Pancreas (tissue), 10 donors: ENCODE measurements around the gene SYNE4. TPM values are rescaled to one million over a fixed set of nuclear protein-coding genes. Genes with fewer than 3 reads are reported as not detected.

Experiments
- ATAC-seq, 4 donors: fragments of 200-7000 bp; cut with Tn5 transposase; one replicate each; pipeline versions ENCODE4 v1.8.0 to v1.9.1; 2020; ENCODE audit warnings: mild to moderate bottlenecking in 4 of 4, moderate library complexity in 4 of 4
- DNase-seq, 6 donors: peaks; one replicate each; pipeline ENCODE4 v3.0.0-alpha.2; 2020
- FAIRE-seq: peaks from 2 replicates; lab custom pipeline; 2012; peaks lifted over from hg19 to GRCh38; lab: Jason Lieb, UNC
- H3K27ac ChIP-seq, 4 donors: fragments of 200-600 bp; sonication (generic); 1 replicate in 3 of 4; 2 replicates in 1 of 4; pipeline versions ENCODE4 v1.5.0 to v1.8.0; 2020
- H3K27me3 ChIP-seq, 4 donors: fragments of 200-600 bp; one replicate each; pipeline ENCODE4 v1.8.0; 2021
- H3K36me3 ChIP-seq, 3 donors: fragments of 200-600 bp; sonication (generic) in 1 of 3; one replicate each; pipeline versions ENCODE4 v1.5.0 to v1.8.0; 2020 to 2021
- H3K4me1 ChIP-seq, 3 donors: fragments of 200-600 bp; one replicate each; pipeline ENCODE4 v1.8.0; 2021
- H3K4me3 ChIP-seq, 4 donors: fragments of 200-600 bp; sonication (generic) in 2 of 4; one replicate each; pipeline versions ENCODE4 v1.5.0 to v1.8.0; 2020 to 2021
- H3K9me3 ChIP-seq, 4 donors: fragments of 200-600 bp; one replicate each; pipeline ENCODE4 v1.8.0; 2021
- CTCF ChIP-seq, 4 donors: fragments of 200-600 bp; sonication (generic) in 3 of 4; IDR thresholded peaks; one replicate each; pipeline versions ENCODE4 v1.5.0 to v1.8.0; 2021; ENCODE audit warnings: antibody characterized with exemption in 4 of 4
- WGBS, 2 donors: extraction: QIAGEN DNeasy Blood & Tissue Kit; methylation state at CpG; one replicate each; pipeline ENCODE4 v1.1.7; 2013; 5-methylcytosine and 5-hydroxymethylcytosine counted together
- intact Hi-C, 3 donors: fragments of 100-400 bp; cut with DNase I; formaldehyde crosslinking; loops; one replicate each; pipeline versions ENCODE4 v1.11.1 to v1.14.2; 2022
- polyA plus RNA-seq, 2 donors: library from polyadenylated mRNA; stranded (reverse); fragments of 200-250 nt; gene quantifications; one replicate each; pipeline ENCODE4 v1.2.3, GENCODE V29; 2013
- total RNA-seq, 6 donors: library from RNA; stranded (reverse); fragmentation: NEBNext Ultra II Directional in 4 of 6; extraction: Animal tissue kit (Norgen Biotek cat#: 25700) in 4 of 6; gene quantifications; one replicate each; pipeline versions ENCODE4 v1.2.1 to v1.2.4, GENCODE V29; 2021 to 2023
- donor health status: healthy with polysubstance abuse.
- donor health status: DM: no; HTN: no; CAD: no; lungs with moderate emphysema.
- donor health status: DM: no; HTN: no; CAD: no.
- donor health status: control.
- donor health status: control.
- donor health status: Bipolar disorder and iron deficiency.
- donor health status: DM: yes; HTN: yes; CAD: no.
- donor health status: DM: no; HTN: no; CAD: no.
- donor health status: DM: no; HTN: no; CAD: no.
- donor health status: DM: yes; HTN: yes; CAD: no.

The SYNE4 gene, protein sequence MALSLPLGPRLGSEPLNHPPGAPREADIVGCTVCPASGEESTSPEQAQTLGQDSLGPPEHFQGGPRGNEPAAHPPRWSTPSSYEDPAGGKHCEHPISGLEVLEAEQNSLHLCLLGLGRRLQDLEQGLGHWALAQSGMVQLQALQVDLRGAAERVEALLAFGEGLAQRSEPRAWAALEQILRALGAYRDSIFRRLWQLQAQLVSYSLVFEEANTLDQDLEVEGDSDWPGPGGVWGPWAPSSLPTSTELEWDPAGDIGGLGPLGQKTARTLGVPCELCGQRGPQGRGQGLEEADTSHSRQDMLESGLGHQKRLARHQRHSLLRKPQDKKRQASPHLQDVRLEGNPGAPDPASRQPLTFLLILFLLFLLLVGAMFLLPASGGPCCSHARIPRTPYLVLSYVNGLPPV
- 1 to 10 TPM; 2.6 to 5.9 (median 4.3) TPM for total RNA-seq
- 10 to 100 TPM in 1 of 2 donors, 1 to 10 TPM in 1; 7.3 to 14.3 TPM for polyA plus RNA-seq

- FAIRE-seq (no peak), DNase-seq (peak; percentile 74 to 90 (median 78))
- no peak for TF ChIP-seq CTCF (IDR thresholded peaks at IDR 0.05)
Measured at GRCh38 chr19:36008336-36008978, at the start of gene SYNE4. TSS of gene SYNE4 (minus strand) at chr19:36008813. CDS start at chr19:36008681, 132 bp downstream.

DNA sequence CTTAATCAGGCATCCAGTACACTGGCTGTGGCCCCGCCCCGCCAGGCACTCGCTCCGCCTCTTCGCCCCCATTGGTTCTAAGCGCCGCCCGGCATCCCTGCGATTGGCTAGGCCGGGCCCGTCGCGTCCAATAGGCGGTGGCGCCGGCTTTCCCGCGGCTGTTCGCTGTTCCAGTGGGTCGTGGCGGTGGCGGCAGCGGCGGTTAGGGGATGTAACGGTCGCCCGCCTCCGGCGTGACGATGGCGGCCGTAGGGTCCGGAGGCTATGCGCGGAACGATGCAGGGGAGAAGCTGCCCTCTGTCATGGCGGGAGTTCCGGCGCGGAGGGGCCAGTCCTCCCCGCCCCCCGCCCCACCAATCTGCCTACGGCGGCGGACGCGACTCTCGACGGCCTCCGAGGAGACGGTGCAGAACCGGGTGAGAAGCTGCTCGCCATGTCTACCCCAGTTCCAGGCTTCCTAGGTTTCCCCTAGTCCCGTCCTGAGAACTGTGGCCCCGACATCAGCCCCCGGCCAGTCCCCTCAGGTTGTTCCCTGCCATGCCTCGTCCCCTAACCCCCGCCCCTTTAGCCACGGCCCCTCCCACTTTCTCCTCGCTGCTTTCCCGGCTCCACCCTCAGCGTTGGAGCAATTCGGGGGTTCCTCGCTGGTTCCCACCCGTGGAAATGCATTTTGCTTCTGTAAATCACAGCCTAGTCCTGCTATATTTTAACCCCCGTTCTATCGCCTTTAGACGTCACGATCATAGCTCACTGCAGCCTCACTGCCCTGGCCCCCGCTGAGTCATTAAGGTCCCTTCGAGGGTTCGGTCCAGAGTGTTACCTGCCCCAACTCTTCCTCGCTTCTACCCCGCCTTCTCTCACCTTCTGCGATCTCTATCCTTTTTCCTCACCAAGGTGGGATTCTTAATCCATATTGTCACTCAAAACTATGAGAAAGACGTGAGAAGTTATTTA is 46.4 kb upstream of the SYNE4 start, which contains the start of gene WDR62:
TSS of gene WDR62 (plus strand) at position 165 of the 954 bp plus-strand sequence. CDS start at position 240, 75 bp downstream.
- DNase-seq (peak; percentile 89 to 97 (median 94)), FAIRE-seq (no peak), ATAC-seq (peak; percentile 82 to 91 (median 86))
- intact Hi-C loops = no loop called here
- WGBS, 2 donors = 1% methylated on average over 68 to 76 of the region's 76 CpGs
- no peak for TF ChIP-seq CTCF (IDR thresholded peaks at IDR 0.05)
- peak within 1 kb of the TSS; percentile 80 to 96 (median 92) for H3K27ac ChIP-seq
- no peaks in the 10 kb centered on the region for H3K27me3 ChIP-seq
- peak within 1 kb of the TSS; percentile 38 to 67 (median 56) for H3K4me3 ChIP-seq
- no peaks in the 10 kb centered on the region for H3K36me3 ChIP-seq
- H3K4me1 ChIP-seq = peaks cover 0 to 5% (median 4%) of the 10 kb centered on the region in 3 donors
- H3K9me3 ChIP-seq = no peaks in the 10 kb centered on the region

More at GRCh38 chr19:36008336-36008978, at the start of gene SYNE4:
- WGBS, 2 donors = 12 to 18% methylated on average over 19 of the region's 19 CpGs
- intact Hi-C loops = no loop called here
- no peaks in the 10 kb centered on the region for H3K36me3 ChIP-seq
- H3K4me1 ChIP-seq = peaks cover 0 to 4% (median 3%) of the 10 kb centered on the region in 3 donors
- no peaks in the 10 kb centered on the region for H3K9me3 ChIP-seq
- H3K27me3 ChIP-seq = no peaks in the 10 kb centered on the region
- H3K27ac ChIP-seq = peak within 1 kb of the TSS; percentile 25 to 55 (median 47)
- peak; percentile 83 to 91 (median 88) for ATAC-seq
- H3K4me3 ChIP-seq = peak within 1 kb of the TSS; percentile 6 to 45 (median 29)

DNA sequence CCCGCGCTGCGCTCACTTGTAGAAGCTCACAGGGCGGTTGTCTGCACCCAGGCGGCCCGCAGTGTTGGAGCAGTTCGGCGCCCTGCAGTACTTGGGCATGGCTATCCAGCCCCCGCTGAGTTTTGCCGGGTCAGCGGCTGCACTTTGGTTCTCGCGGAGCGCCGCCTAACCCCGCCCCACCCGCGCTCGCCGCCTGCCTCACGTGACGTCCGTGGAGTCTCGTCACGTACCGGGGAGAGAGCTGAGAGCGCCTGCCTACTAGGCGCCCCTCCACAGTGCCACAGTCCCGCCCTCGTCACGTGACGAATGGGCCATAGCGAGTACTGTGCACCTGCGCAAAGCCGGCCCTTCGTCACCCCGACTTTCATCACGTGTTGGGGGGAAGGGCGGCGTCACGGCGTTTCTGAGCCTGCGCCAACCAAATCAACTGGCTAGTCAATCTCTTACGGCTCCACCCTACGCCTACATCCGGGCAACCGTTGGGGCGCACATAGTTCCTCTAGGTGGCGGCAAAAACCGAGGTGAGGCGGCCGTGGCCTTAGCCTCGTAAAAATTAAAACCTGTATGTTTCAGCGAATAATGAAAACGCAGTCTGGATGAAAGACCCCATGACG is 45.6 kb upstream of the SYNE4 start, which contains the start of gene THAP8:
TSS of gene THAP8 (minus strand) at position 167 of the 614 bp plus-strand sequence. CDS start at position 99, 68 bp downstream.
- peak; percentile 89 to 95 (median 92) for ATAC-seq
- no peaks in the 10 kb centered on the region for H3K36me3 ChIP-seq
- H3K9me3 ChIP-seq = no peaks in the 10 kb centered on the region
- H3K4me1 ChIP-seq = peaks cover 0 to 5% (median 4%) of the 10 kb centered on the region in 3 donors
- peak; percentile 84 for FAIRE-seq
- peak within 1 kb of the TSS; percentile 80 to 96 (median 92) for H3K27ac ChIP-seq
- no peaks in the 10 kb centered on the region for H3K27me3 ChIP-seq
- 0 to 1% methylated on average over 40 to 56 of the region's 56 CpGs for WGBS, 2 donors
- DNase-seq = peak; percentile 97 to 100 (median 100)
- intact Hi-C loops = no loop called here
- H3K4me3 ChIP-seq = peak within 1 kb of the TSS; percentile 38 to 67 (median 56)
- peak in 2 of 4 donors; percentile 34 to 43 for TF ChIP-seq CTCF (IDR thresholded peaks at IDR 0.05)

DNA sequence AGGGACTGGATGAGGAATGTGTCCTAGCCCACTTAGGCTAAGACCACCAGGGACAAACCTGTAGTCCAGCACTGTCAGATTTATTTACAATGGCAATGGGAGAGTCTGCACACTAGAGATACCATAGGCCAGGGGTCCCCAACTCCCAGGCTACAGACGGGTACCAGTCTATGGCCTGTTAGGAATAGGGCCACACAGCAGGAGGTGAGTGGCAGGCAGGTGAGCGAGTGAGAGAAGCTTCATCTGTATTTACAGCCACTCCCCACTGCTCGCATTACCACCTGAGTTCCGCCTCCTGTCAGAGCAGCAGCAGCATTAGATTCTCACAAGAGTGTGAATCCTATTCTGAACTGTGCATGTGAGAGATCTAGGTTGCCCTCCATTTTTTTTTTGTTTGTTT is 43.0 kb upstream of the SYNE4 start:
- no peak overlapping the region for H3K4me3 ChIP-seq
- no peak for FAIRE-seq
- WGBS, 2 donors = 92 to 97% methylated on average over 4 of the region's 4 CpGs
- H3K36me3 ChIP-seq = no peaks in the 10 kb centered on the region
- no peak overlapping the region for H3K27ac ChIP-seq
- peaks cover 0 to 5% (median 4%) of the 10 kb centered on the region in 3 donors for H3K4me1 ChIP-seq
- intact Hi-C loops = no loop called here
- no peaks in the 10 kb centered on the region for H3K27me3 ChIP-seq
- no peak for ATAC-seq
- H3K9me3 ChIP-seq = no peaks in the 10 kb centered on the region
- DNase-seq = no peak
- no peak for TF ChIP-seq CTCF (IDR thresholded peaks at IDR 0.05)
